CD4-positive, alpha-beta T cell treated with Interleukin-4 for 4 hours (primary cell): Measurements from ENCODE around the gene SPATS2L.

Experiments used
- DNase-seq: peaks from one replicate; pipeline ENCODE4 v3.0.0-alpha.2; 2020

The SPATS2L gene

DNA sequence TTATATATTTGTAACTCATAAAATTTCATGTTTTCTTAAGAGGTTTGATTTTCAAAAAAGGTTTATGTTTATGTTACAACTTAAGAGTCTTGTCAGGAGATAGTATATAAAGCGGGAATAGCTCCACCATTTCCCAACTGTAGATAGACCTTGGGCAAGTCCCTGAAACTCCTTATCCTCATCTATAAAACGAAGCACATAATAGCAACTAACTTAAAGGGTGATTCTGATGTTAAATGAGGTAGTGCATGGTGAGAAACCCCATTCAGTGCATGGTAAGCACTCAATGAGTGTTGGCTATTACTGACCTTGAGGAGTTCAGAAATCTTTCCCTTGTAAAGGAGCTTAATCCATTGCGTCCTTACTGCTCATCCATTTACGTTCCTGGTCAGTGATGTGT lies 169.3 kb downstream of the SPATS2L start:
- no peak for DNase-seq

DNA sequence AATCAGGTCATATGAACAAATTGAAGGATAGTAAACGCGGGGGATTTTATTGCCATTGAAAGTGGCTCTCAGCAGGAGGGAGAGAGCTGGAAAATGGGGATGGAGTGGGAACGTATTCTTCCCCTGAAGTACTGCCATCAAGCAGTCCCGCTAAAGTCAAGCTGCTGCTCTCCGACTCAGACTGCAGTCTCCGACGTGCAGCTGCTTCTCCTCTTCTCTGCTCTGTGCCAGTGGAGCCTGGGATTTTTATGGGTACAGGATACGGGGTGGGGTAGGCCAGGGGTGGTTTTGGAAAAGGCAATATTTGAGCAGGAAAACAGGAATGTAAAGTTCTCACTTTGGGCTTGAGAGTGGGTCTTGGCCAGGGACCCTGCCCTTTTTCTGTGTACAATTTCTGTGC lies 170.3 kb downstream of the SPATS2L start:
- no peak for DNase-seq

DNA sequence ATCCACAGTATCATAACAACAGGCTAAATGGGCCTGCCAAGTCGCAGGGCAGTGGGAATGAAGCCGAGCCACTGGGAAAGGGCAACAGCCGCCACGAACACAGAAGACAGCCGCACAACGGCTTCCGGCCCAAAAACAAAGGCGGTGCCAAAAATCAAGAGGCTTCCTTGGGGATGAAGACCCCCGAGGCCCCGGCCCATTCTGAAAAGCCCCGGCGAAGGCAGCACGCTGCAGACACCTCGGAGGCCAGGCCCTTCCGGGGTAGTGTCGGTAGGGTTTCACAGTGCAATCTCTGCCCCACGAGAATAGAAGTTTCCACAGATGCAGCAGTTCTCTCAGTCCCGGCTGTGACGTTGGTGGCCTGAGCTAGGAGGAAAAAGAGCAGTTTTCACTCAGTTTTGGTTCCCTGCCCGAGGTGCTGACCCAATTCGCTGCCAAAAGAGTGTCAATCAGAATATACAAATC lies 171.2 kb downstream of the SPATS2L start:
- no peak for DNase-seq

DNA sequence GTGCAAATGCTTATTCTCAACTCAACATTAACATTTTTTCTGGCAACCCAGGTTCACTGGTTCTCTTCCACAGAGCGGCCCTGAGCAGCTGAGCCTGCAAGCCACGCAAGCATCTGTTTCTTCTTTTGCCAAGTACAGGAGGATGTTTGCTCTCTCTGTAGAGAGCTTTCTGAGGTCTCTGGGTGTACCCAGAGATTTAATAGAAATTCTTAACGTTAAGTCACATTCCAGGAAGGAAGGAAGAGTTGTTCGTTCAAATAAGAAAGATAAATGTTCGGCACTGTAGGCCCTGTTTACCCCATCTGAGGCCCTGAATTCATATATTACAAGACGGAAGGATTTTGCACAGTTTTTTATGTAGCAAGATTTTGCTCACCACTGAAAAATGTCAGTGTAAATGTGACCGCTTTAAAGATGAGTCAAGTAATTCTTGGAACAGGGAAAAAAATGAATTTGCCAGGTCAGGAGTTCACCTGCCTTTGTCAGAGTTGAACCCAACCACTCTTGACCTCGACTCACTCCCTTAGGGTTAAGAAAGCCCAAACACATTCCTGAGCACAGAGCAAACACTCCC lies 173.3 kb downstream of the SPATS2L start:
- DNase-seq = no peak

DNA sequence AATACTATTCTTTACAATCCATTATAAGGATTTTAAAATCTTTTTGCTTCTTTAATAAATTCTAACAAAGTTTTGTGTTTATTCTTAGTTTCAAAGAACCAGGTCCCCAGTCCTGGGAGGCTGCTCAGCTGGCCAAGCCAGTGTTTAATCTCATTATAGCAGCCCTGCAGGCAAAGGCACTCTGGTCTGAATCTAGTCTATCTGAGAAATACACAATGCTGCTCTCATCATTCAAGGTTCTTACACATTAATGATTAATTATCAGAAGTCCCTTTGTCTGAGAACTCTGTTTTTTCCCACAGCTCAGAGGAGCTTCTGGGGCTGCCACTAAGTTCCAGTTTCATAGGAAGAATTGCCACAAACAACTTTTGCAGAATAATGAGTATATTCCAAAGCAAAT lies 175.7 kb downstream of the SPATS2L start:
- no peak for DNase-seq

DNA sequence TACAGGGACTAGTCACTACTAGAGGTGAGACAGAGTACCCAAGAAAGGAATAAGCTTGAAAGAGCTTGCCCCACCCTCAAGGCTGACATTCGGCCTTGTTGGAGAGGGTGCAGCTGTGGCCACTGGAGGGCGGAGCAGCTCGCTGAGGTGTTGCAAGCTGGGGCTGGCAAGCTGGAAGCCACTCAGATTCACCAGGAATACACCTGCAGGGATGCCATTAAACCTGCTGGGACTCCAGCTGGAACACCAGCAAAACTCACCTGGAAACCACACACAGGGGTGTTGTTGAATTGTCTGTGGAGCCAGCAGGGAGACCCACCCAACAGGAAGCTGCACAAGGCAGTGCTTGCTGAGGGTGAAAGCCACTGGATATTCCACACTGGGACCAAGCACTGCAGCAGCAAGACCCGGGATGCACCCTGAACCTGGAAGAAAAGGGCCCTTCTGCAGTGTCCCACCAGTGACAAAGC lies 177.3 kb downstream of the SPATS2L start:
- no peak for DNase-seq

DNA sequence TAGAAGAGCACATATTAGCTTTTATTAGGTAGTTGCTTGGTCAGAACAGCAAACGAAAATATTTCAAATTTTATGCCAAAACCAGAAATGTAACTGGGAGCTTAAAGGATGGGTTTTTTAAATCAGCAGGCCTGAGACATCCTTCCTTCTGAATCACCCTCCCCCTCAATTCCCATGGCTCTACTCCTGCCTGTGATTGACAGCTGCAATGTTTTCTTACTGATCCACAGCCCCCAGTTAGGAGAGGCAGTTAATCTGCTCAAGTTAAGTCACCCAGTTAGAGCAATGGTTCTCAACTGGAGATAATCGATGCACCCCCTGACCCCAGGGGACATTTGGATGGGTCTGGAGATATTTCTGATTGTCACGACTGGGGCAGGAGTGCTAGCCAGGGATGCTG lies 178.4 kb downstream of the SPATS2L start:
- no peak for DNase-seq

DNA sequence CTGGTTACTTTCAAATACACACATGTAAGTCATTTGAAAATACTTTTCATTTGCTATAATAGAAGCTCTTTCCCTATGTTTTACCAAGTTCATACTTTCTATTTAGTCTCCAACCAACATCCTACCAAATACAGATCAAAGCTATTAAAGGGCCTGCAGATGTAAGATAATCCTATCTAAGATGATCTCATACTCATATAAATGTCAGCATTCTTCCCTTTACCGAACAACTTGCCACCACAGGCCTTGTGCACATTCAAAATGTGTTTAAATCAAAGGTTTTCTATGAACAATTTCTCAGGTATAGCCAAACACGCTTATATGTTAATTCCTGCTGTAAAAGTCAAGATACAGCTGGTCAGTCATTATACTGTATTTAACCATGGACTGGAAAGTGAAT lies 180.0 kb downstream of the SPATS2L start:
- no peak for DNase-seq

DNA sequence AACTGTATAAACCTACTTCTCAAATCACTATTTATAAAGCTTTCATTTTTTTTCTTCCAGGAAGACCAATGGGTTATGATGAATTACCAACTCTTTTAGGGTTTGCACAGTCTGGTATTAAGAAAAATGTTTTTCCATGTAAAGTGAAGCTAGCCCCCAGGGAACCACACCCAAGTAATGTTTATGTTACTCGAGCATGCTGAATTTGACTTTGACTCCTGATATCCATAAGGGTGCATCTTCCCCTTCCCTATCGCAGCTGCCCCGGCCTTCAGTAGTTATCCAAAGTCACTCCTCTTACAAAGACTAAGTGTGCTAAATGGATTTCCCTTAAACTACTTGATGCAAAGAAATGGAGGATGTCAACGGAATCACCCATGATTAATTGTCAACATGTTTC lies 181.7 kb downstream of the SPATS2L start:
- DNase-seq = no peak

DNA sequence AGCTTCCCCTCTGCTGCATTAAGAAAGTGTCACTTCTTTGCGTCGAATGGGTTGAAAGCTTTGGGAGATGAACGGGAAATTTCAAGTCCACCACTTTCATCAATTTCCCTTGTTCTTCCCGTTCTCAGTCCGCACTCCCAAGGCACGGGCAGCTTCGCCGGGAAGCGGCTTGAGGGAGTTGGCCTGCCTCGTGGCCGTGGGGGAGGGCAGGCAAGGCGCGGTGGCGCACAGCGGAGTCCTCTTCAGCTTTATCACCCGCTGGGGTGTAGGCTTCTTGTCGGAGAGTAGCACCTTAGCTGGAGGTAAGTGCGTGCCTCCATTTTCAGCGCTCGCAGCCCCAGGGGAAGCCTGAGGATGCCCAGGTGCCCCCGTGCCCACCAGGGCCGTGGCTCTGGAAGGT lies 183.5 kb downstream of the SPATS2L start:
- DNase-seq = no peak

DNA sequence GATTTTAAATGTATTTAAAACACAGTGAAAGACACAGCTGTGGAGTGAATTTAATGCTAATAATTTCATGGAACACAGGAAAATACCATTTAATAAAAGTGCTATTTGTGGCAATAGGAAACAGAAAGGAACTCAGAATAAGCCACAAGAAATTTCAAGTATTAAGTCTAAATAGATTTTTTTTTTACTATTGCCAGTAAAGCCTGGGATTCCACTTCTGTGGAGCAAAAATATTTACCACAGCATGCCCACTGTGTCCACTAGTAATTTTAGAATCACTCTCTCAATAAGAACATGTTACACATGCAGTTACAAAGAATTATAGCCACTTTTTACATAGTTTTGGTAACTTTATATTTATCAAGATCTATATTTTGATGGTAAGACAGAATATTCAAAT lies 186.2 kb downstream of the SPATS2L start:
- DNase-seq = no peak

DNA sequence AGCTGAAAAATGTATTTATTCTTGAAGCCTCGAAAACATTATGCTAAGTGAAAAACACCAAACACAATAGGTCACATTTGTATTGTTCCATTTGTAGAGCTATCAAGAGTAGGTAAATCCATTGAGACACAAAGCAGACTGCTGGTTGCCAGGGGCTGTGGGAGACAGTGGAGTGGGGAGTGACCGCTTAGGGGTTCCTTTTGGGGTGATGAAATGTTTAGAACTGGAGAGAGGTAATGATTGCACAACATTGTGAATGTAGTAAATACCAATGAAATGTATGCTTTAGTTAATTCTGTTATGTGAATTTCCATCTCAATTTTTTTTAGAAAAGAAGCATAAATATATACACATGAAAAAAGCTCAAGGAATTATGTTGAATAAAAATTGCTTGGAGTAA lies 187.6 kb downstream of the SPATS2L start:
- no peak for DNase-seq

DNA sequence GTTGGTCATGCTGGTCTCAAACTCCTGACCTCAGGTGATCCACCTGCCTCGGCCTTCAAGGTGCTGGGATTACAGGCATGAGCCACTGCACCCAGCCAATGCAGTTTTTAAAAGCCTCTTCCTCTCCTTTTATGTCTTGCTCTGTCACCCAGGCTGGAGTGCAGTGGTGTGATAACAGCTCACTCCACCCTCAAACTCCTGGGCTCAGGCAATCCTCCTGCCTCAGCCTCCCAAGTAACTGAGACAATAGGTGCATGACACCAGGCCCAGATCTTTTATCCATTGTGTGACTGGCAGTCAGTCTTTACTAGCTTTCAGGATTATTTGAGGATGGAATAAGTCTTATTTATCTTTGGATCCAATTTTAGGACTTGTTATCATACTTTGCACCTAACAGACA lies 190.2 kb downstream of the SPATS2L start:
- DNase-seq = no peak

DNA sequence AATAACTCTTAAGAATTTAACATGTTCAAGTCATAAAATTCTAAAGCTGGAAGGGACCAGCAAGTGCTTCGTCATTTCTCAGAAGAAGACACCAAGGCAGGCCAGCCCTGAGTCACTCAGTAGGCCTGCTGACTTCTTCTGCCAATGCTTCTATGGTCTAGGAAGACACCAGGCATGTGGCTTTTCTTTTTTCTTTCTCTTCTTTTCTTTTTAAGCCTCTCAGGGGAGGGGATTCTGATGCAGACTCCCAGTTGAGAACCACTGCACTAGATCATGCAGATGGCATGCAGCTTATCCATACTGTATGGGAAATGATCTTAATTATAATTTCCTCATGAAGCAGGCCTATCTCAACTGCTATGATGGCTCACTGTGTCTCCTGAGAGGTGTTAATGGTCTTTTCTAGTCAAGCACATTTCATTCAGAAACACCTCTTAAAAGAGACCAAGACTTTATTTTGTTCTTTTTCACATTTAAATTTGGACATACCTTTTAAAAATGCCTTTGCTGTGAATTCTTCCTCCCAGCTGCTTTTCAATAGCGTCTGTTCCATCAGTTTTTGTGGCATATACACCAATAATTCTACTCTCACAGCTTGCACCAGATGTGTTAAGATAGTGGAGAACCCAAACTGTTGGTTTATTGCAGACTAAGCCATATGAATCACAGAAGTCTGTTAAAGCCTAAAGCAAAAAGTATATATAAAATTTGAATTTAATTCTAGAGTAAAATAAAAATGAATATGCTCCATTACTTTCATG lies 192.1 kb downstream of the SPATS2L start:
- DNase-seq = no peak

DNA sequence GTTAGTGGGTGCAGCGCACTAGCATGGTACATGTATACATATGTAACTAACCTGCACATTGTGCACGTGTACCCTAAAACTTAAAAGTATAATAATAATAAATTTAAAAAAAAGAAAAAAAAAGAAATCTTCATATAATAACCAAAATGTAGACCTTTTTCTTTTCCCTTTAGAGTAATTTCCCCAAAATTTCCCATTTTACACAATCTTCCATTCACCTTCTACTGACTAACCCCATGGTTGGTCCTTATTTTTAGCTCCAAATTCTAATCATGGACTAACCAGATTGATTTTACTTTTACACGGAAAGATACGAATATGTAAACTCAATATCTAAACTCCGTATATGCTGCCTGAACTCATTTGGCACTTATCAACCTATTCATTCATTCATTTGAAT lies 195.7 kb downstream of the SPATS2L start:
- DNase-seq = no peak

DNA sequence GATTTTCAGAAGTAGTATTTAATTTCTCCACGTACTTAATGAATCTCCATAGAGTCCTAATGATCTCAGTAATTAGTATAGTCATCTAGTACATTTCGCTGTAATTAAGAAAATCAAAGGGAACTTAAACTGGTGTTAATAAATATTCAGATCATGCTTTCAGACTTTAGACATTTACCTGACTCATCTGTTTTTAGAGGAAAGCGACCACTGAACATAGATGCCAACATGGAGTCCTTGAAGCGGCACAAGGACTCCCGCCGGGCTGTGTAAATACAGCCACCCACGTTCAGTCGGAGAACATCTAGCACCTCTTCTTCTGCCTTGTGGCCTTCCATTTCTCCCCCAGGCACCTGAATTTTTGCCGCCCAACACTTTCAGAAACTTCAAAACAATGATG lies 200.2 kb downstream of the SPATS2L start:
- no peak for DNase-seq

DNA sequence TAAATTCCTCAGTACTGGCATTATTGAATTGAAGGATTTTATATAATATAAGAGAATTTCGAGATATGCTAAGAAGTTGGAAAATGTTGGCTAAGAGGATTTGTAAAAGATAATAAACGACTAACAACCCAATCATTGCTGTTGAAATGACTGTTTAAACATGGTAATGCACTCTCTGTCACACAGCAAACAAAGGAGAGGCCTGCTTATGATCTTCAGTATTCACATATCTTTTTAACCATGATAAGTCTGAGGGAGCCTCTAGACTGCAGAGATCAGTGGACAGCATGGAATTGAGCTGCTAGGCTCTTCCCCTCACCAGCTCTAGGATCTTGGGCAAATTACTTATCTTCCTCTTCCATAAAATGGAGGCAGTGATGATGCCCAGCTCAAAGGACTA lies 200.7 kb downstream of the SPATS2L start:
- DNase-seq = no peak

DNA sequence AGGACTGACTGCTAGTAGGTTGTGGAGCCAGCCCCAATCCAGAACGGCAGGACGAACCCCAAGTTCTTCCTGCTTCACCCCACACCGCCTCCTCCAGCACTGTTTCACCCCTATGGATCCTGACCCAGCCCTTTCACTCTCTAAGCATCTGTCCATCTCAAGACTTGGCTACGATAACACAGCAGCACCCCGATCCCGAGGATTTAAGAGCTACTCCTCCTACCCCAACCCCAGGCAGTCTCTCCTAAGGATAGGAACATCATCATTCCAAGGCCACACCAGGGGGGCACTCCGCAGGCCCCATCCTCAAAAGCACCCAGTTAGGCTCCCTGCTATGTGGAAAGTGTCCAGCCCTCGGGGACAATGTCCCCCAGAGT lies 202.7 kb downstream of the SPATS2L start:
- no peak for DNase-seq

DNA sequence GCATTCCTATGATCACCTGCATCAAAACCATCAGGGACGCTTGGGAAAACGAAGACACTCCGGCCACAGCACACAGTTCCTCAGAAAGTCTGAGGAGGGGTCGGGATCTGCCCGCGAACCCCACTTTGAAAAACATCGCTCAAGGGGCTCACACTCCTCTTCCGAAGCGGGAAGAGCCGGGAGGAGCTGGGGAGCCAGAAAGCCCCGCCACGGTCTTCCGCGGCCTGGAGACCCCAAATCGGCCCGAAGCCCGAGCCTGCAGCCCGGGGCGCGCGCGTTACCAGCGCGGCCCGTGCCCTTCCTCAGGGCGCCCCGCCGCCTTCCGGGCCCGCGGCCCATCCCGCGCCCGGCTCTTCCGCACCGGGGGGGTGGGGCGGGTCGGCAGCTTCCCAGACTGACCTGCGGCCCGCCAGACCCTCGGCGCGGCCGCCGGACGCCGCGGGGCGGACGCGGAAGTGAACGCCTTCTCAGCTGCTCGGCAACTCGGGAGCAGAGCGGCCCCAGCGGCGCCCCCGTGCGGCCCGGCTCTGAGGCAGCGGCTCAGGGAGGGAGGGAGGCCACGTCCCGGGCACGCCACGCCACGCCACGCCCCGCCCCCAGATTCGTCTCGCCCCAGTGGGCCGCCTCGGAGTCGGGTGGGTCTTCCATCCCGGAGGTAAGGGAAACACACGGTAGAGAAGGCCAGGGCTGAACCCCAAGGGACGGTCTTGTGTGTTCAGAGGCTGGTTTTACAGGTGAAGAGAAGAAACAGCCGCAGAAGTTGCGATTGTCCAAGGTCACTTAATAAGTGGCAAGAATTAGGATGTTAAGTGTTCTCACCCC lies 203.3 kb downstream of the SPATS2L start, which contains the start of gene KCTD18:
TSS of gene KCTD18 (minus strand) at position 457 of the 822 bp plus-strand sequence. CDS start 3,052 bp downstream, outside the sequence.
- DNase-seq = peak; percentile 87

DNA sequence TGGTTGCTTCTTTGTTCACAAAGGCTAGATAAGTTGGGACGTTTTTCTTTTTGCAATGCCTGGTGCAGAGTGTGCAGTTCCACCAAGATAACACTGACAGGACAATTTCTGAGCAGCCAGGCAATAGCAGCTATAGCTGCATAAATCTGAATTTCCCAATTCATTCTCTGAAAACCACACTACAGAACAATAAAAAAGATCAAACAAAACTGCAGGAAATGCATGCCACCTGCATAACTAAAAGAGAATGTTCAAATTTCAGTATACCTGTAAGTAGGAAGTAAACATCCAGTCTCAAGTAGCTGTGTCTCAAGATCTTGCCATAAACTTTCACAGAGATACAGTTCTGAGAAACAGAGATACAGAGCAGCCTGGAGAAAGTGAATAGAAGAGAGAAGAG lies 208.7 kb downstream of the SPATS2L start:
- no peak for DNase-seq

DNA sequence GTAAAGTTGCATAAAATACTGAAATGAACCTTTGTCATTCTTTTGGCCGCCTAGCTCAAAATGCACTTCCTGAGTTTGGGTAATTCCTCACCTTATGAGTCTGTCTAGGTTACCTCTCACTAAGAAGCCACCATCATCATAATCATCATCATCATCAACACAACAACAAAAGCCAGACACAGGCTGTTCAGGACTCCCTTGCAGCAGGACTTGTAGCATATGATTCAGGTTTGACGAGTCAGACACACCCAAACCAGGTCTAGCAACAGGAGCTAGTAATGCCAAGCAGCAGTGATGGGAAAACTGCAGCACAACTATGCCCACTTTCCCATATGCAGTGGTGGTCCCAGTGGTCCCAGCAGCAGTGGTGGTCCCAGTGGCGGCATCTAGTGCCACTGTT lies 216.7 kb downstream of the SPATS2L start:
- no peak for DNase-seq

DNA sequence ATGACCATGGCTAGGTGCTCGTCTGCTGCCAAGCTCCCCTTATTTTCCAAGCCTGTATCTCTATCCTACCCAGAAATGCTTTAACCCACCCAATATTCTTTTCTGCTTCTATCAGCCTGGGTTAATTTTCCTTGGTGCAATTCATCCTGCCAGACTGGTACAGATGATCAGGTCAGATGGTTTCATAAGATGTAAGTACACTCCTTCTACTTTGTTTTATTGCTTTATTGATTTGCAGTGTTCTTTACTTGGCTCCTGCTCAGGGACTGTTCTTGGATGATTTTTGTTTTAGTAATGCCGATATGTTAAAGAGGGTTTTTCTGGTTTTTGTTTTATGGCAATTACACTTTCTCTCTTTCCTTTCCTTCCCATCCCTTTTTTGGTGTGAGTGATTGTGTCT lies 217.1 kb downstream of the SPATS2L start:
- no peak for DNase-seq

DNA sequence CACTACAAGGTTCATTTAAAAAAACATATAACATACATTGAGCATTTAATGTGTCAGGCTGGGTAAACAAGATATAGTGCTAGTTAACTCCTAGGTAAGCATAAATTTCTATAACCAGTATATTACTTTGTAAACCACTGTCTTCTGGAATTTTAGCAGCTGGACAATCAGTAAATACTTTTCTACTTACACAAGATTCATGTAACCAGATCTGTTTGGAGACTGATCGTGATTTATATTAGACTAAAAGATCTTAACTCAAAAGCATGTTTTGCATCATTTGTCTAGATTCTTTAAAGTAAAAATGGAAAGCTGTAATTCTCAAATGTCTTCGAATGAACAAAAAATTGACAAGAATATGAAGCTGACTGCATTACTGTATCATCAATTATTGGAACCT lies 218.6 kb downstream of the SPATS2L start:
- DNase-seq = no peak

DNA sequence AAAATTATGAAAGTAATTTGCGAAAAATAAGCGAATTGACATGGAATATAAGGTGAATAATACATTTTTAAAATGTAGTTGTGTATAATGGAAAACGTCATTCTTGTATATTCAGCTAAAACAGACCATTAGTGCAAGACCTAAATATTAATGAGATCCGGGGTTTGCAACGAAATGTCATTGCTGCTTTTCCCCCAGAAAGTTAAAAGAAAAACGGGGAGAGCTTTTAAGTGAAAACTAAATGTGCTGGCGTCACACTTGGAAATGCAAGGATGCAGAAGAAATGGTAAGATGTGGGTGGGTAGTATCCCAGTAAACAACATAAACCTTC lies 219.0 kb downstream of the SPATS2L start:
- DNase-seq = no peak
